ENCODE results near the gene TLK2.
A peak's percentile ranks its signal among the peaks of the same experiment; 100 is the strongest.

TLK2 gene

GRCh38 chr17:62629556-62630364 is 151.1 kb downstream of the TLK2 start:
- H3K4me3 ChIP-seq (replicated peaks; ENCODE audit: low read depth, low read length): peak overlapping the region; percentile 80
- TF ChIP-seq, protein P1, sequence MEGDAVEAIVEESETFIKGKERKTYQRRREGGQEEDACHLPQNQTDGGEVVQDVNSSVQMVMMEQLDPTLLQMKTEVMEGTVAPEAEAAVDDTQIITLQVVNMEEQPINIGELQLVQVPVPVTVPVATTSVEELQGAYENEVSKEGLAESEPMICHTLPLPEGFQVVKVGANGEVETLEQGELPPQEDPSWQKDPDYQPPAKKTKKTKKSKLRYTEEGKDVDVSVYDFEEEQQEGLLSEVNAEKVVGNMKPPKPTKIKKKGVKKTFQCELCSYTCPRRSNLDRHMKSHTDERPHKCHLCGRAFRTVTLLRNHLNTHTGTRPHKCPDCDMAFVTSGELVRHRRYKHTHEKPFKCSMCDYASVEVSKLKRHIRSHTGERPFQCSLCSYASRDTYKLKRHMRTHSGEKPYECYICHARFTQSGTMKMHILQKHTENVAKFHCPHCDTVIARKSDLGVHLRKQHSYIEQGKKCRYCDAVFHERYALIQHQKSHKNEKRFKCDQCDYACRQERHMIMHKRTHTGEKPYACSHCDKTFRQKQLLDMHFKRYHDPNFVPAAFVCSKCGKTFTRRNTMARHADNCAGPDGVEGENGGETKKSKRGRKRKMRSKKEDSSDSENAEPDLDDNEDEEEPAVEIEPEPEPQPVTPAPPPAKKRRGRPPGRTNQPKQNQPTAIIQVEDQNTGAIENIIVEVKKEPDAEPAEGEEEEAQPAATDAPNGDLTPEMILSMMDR (IDR thresholded peaks at IDR 0.05; ENCODE audit: low read length, missing control alignments): no peak
- peak; percentile 20 for DNase-seq (ENCODE audit: low read depth)

- no peak for DNase-seq (ENCODE audit: low read depth)
- H3K4me3 ChIP-seq (replicated peaks; ENCODE audit: low read depth, low read length): peak overlapping the region; percentile 80
- TF ChIP-seq, protein P1 (IDR thresholded peaks at IDR 0.05; ENCODE audit: low read length, missing control alignments): no peak
These were observed 151.9 kb downstream of the TLK2 start for GRCh38 chr17:62630365-62631085.

DNA sequence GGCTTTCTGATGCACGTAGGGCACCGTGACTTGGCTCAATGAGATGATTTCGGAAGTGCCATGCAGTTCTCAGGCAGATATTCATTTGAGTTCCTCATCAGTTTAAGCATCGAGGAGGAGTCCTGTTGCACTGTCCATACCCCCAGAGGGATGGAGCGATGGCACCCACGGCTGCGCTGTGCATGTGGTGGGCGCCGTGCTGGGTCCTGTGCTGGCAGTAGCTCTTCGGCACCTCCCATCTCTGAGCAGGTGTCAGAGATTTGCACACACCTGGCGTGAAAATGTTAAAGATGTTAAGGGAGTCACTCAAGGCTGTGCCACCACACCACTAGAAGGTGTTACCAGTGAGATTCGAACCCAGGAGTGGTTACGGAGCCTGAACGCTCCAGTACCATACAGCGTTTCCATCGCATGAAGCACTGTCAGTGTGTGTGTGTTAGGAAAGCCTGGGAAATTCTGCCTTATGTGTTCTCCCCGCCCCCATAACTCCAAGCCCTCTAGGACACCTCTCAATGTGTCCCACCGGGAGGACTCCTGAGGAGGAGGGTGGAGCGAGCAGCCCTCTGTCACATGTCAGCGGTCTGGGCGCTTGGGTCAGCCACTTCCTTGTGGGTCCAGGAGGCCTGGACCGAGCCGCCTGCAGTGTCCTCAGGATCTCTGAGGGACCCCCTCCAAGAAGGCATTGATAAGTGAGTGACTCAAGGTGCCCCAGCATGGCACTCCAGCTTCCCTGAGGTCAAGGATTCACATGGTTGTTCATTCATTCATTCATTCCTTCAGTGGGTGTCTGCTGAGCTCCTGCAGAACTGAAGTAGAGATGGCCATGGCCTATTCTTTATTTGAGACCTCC is 152.7 kb downstream of the TLK2 start:
- no peak for DNase-seq (ENCODE audit: low read depth)
- no peak overlapping the region for H3K4me3 ChIP-seq (replicated peaks; ENCODE audit: low read depth, low read length)
- TF ChIP-seq, protein P1 (IDR thresholded peaks at IDR 0.05; ENCODE audit: low read length, missing control alignments): no peak

DNA sequence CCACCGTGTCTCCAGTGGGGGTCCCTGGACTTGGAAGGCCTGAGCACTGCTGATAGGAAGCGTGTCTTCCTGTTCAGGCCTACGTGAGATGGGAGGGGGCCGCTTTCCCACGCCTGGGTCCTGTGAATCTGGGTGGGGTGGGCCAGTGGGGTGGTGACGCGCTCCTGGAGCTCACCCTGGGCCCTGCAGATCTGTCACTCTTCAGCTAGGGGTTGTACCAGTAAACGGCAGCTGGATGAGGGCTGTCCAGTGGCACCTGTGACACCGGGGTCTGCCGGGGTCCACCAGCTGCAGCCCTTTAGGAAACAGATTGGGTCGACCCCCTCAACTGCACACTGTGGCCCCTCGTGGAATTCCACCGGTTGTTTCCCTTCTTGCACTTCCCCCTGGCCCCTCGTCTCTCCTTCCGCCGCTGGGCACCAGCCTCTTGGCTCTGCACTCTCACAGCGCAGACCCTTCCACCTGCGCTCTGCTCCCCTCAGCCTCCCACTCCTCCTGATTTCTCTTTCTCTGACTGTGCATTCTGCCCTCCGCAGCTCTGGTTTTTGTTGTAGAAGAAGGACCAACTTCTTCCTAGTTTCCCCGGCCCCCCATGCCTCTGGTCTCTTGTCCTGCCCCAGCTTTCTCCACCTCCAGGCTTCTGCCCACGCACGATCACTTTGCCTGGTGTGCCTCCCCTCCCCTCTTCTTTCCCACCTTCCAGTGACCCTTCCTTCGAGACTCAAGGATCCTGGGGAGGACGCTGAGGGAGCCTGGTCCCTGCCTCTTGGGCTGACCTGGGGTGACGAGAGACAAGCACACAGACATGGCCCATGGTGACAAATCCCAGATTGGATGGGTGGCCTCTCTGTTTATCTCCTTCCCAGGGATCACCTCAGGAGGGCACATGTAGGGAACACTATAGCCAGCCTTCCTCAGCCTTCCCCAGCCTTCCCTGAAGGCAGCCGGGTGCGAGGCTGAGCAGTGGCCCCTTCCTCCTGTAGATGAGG is 153.6 kb downstream of the TLK2 start:
- TF ChIP-seq, protein P1 (IDR thresholded peaks at IDR 0.05; ENCODE audit: low read length, missing control alignments): no peak
- H3K4me3 ChIP-seq (replicated peaks; ENCODE audit: low read depth, low read length): no peak overlapping the region
- DNase-seq (ENCODE audit: low read depth): no peak

DNA sequence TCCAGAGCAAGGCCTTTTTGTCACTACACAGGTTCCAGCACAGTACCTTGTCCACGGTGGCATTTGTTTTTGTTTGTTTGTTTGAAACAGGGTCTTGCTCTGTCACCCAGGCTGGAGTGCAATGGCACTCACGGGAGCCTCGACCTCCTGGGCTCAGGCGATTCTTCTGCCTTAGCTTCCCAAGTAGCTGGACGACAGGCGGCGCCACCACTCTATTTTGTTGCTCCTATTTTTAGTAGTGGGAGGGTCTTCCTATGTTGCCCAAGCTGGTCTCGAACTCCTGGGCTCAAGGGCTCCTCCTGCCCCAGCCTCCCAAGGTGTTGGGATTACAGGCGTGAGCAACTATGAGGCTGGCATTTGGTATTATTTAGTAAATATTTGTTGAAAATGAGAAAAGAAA is 159.2 kb downstream of the TLK2 start:
- TF ChIP-seq, protein P1 (IDR thresholded peaks at IDR 0.05; ENCODE audit: low read length, missing control alignments): no peak
- H3K4me3 ChIP-seq (replicated peaks; ENCODE audit: low read depth, low read length): no peak overlapping the region
- DNase-seq (ENCODE audit: low read depth): no peak

DNA sequence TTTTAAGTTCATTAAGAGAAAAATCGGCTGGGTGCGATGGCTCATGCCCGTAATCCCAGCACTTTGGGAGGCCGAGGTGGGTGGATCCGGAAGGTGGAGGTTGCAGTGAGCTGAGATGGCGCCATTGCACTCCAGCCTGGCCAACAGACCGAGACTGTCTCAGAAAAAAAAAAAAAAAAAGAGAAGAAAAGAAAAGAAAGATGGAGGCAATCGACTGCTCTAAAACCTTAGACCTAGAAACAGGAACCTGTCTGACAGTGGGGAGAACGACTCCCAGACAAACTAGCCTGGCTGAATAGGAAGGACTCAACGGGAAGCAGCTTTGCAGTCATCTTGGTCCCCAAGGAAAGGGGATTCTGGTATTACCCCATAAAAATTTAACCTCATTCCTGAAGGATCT is 162.5 kb downstream of the TLK2 start:
- DNase-seq (ENCODE audit: low read depth): no peak
- TF ChIP-seq, protein P1 (IDR thresholded peaks at IDR 0.05; ENCODE audit: low read length, missing control alignments): no peak
- H3K4me3 ChIP-seq (replicated peaks; ENCODE audit: low read depth, low read length): no peak overlapping the region
